Subcutaneous adipose tissue (tissue), 4 donors: ENCODE data around the gene FEN1. TPM values are rescaled to one million over a fixed set of nuclear protein-coding genes. Genes with fewer than 3 reads are reported as not detected.

Experiments used
- total RNA-seq, 4 donors: library from RNA; depleted of rRNA; stranded (reverse); fragments of >200 nt; gene quantifications; one replicate each; pipeline ENCODE4 v1.1.0, GENCODE V29; 2016
- TF ChIP-seq, protein P1 (sequence below): fragments of 450-650 bp; IDR thresholded peaks from one replicate; pipeline ENCODE4 v1.5.1; 2016; ENCODE audit warnings: low read depth, mild to moderate bottlenecking, control low read depth, antibody characterized with exemption, moderate library complexity

The FEN1 gene
- total RNA-seq, 4 donors from 2014 or later, result 4.9 to 7.7 (median 6.3) TPM

- TF ChIP-seq, protein P1, sequence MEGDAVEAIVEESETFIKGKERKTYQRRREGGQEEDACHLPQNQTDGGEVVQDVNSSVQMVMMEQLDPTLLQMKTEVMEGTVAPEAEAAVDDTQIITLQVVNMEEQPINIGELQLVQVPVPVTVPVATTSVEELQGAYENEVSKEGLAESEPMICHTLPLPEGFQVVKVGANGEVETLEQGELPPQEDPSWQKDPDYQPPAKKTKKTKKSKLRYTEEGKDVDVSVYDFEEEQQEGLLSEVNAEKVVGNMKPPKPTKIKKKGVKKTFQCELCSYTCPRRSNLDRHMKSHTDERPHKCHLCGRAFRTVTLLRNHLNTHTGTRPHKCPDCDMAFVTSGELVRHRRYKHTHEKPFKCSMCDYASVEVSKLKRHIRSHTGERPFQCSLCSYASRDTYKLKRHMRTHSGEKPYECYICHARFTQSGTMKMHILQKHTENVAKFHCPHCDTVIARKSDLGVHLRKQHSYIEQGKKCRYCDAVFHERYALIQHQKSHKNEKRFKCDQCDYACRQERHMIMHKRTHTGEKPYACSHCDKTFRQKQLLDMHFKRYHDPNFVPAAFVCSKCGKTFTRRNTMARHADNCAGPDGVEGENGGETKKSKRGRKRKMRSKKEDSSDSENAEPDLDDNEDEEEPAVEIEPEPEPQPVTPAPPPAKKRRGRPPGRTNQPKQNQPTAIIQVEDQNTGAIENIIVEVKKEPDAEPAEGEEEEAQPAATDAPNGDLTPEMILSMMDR, result no peak
Observed at GRCh38 chr11:61794579-61794978, 1.9 kb downstream of the FEN1 start.

DNA sequence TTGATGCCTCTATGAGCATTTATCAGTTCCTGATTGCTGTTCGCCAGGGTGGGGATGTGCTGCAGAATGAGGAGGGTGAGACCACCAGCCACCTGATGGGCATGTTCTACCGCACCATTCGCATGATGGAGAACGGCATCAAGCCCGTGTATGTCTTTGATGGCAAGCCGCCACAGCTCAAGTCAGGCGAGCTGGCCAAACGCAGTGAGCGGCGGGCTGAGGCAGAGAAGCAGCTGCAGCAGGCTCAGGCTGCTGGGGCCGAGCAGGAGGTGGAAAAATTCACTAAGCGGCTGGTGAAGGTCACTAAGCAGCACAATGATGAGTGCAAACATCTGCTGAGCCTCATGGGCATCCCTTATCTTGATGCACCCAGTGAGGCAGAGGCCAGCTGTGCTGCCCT is 2.7 kb downstream of the FEN1 start:
- TF ChIP-seq, protein P1, result no peak

- TF ChIP-seq, protein P1, result no peak
Observed at GRCh38 chr11:61795876-61796526, 3.3 kb downstream of the FEN1 start.

DNA sequence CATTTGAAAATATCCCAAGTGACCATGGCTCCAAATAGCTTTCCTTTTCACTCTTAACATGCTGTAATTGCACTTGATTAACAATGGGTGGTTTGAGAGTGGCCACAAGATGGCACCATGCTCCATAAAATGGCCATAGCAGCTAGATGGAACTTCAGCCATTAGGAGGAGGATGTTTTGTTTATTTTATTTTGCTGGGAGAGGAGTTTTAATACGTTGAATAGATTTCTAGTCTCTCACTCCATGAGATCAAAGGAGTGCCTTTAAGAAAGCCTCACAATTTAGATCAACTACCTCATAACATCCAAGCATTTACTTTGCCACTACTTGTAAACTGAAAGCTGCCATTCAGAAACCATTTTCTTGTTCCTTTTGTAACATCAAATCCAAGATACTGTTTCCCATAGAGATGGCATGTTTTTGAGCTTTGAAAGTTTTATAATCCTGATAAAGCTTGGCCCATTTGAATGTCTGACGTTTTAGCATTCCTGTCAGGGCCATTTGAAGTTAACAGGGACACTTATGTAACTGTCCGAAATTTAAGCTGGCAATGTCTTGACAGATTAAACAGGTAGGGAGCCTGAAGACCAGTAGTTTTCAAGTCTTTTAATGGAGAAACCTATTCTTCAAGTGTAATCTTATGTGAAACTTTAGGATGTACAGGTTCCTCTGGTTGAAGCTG is 4.7 kb downstream of the FEN1 start:
- TF ChIP-seq, protein P1, result no peak

DNA sequence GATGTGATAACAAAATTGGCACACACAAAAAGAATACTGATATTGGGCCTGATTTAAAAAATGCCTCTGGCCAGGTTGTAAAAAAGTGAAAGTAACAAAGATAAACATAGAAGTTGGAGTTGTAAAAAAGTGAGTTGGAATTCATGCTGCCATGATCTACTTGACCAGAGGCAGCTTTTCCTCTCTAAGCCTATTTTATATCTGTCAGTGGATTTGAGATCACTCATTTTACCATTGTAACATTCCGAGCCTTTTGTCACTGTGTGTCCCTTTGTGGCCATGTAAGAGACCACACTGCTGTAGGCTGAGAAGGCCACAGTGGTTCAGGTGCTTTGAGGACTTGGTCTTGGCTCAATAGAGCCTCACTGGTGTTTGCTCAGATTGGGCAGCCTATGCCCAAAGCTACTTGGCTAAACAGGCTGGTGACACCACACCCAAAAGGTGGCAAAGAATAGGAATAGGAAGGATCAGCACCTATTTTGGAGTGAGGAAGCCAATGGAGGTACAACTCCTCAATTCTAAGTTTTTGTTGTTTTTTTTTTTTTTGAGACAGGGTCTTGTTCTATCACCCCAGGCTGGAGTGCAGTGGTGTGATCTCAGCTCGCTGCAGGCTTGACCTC is 7.1 kb downstream of the FEN1 start:
- TF ChIP-seq, protein P1, result no peak

- TF ChIP-seq, protein P1, result no peak
Observed at GRCh38 chr11:61800331-61801281, 7.9 kb downstream of the FEN1 start.
